Measurements from ENCODE around the gene DTX1. TPM values are rescaled to one million over a fixed set of nuclear protein-coding genes. Genes with fewer than 3 reads are reported as not detected.

DTX1 gene
- total RNA-seq, 1 donor from 2014 or later: 4.6 TPM

- peaks cover 9% of the 10 kb centered on the region for H3K4me1 Mint-ChIP-seq (ENCODE audit: low read depth, unreplicated experiment)
- Histone ChIP-seq H3K4me2 (ENCODE audit: low read length) (peak overlapping the region; percentile 42), H3K4me3 (ENCODE audit: insufficient read depth, low read depth, low read length) (no peak overlapping the region), H3K27ac (ENCODE audit: low read depth, low read length) (no peak overlapping the region), H3K9ac (ENCODE audit: low read length) (no peak overlapping the region), H3K79me2 (ENCODE audit: insufficient read depth, low read length) (no peaks in the 10 kb centered on the region), H3K36me3 (ENCODE audit: insufficient read depth, low read length) (no peaks in the 10 kb centered on the region), H3K4me1 (ENCODE audit: insufficient read depth, low read length) (peaks cover 10% of the 10 kb centered on the region), H3K9me3 (ENCODE audit: insufficient read depth, low read depth, low read length) (no peaks in the 10 kb centered on the region), H3K27me3 (ENCODE audit: insufficient read depth, low read length) (peaks cover 7% of the 10 kb centered on the region), H2AFZ (ENCODE audit: low read depth, low read length) (peak overlapping the region; percentile 74), H4K20me1 (ENCODE audit: insufficient read depth, low read length) (no peaks in the 10 kb centered on the region)
- FAIRE-seq: no peak
- no peaks in the 10 kb centered on the region for H3K36me3 Mint-ChIP-seq (ENCODE audit: low read depth, unreplicated experiment)
- TF ChIP-seq EZH2 (IDR thresholded peaks at IDR 0.05; ENCODE audit: insufficient read depth, low read length) (no peak), CTCF (IDR thresholded peaks at IDR 0.05; ENCODE audit: insufficient read depth, low read depth, low read length) (no peak)
- H3K4me3 Mint-ChIP-seq (ENCODE audit: unreplicated experiment): no peak overlapping the region
- peak overlapping the region; percentile 55 for H3K27ac Mint-ChIP-seq (ENCODE audit: unreplicated experiment)
- peak; percentile 25 for DNase-seq (ENCODE audit: low read depth)
- peaks cover 5% of the 10 kb centered on the region for H3K9me3 Mint-ChIP-seq (ENCODE audit: unreplicated experiment)
- H3K27me3 Mint-ChIP-seq (ENCODE audit: low read depth, unreplicated experiment): peaks cover 42% of the 10 kb centered on the region
Observed at GRCh38 chr12:113040722-113041171, 15.8 kb upstream of the DTX1 start.

- no peaks in the 10 kb centered on the region for H4K20me1 ChIP-seq (ENCODE audit: insufficient read depth, low read length)
- H3K79me2 ChIP-seq (ENCODE audit: insufficient read depth, low read length): no peaks in the 10 kb centered on the region
- no peaks in the 10 kb centered on the region for H3K9me3 ChIP-seq (ENCODE audit: insufficient read depth, low read depth, low read length)
- no peak overlapping the region for H3K4me2 ChIP-seq (ENCODE audit: low read length)
- Mint-ChIP-seq H3K27ac (ENCODE audit: unreplicated experiment) (no peak overlapping the region), H3K27me3 (ENCODE audit: low read depth, unreplicated experiment) (peaks cover 43% of the 10 kb centered on the region), H3K9me3 (ENCODE audit: unreplicated experiment) (peaks cover 5% of the 10 kb centered on the region), H3K4me3 (ENCODE audit: unreplicated experiment) (no peak overlapping the region), H3K4me1 (ENCODE audit: low read depth, unreplicated experiment) (peaks cover 9% of the 10 kb centered on the region), H3K36me3 (ENCODE audit: low read depth, unreplicated experiment) (no peaks in the 10 kb centered on the region)
- H3K9ac ChIP-seq (ENCODE audit: low read length): no peak overlapping the region
- H3K27me3 ChIP-seq (ENCODE audit: insufficient read depth, low read length): peaks cover 7% of the 10 kb centered on the region
- TF ChIP-seq CTCF (IDR thresholded peaks at IDR 0.05; ENCODE audit: insufficient read depth, low read depth, low read length) (no peak), EZH2 (IDR thresholded peaks at IDR 0.05; ENCODE audit: insufficient read depth, low read length) (no peak)
- no peak for DNase-seq (ENCODE audit: low read depth)
- H3K27ac ChIP-seq (ENCODE audit: low read depth, low read length): no peak overlapping the region
- peaks cover 10% of the 10 kb centered on the region for H3K4me1 ChIP-seq (ENCODE audit: insufficient read depth, low read length)
- no peak for FAIRE-seq
- no peak overlapping the region for H3K4me3 ChIP-seq (ENCODE audit: insufficient read depth, low read depth, low read length)
- no peaks in the 10 kb centered on the region for H3K36me3 ChIP-seq (ENCODE audit: insufficient read depth, low read length)
- no peak overlapping the region for H2AFZ ChIP-seq (ENCODE audit: low read depth, low read length)
Observed at GRCh38 chr12:113041560-113041959, 15.0 kb upstream of the DTX1 start.

- Histone ChIP-seq H3K27ac (ENCODE audit: low read depth, low read length) (no peak overlapping the region), H4K20me1 (ENCODE audit: insufficient read depth, low read length) (no peaks in the 10 kb centered on the region), H3K36me3 (ENCODE audit: insufficient read depth, low read length) (no peaks in the 10 kb centered on the region), H3K9me3 (ENCODE audit: insufficient read depth, low read depth, low read length) (no peaks in the 10 kb centered on the region), H3K27me3 (ENCODE audit: insufficient read depth, low read length) (peaks cover 11% of the 10 kb centered on the region), H3K4me2 (ENCODE audit: low read length) (no peak overlapping the region), H3K4me1 (ENCODE audit: insufficient read depth, low read length) (peaks cover 10% of the 10 kb centered on the region), H3K4me3 (ENCODE audit: insufficient read depth, low read depth, low read length) (no peak overlapping the region), H3K79me2 (ENCODE audit: insufficient read depth, low read length) (no peaks in the 10 kb centered on the region), H2AFZ (ENCODE audit: low read depth, low read length) (no peak overlapping the region), H3K9ac (ENCODE audit: low read length) (no peak overlapping the region)
- Mint-ChIP-seq H3K36me3 (ENCODE audit: low read depth, unreplicated experiment) (no peaks in the 10 kb centered on the region), H3K9me3 (ENCODE audit: unreplicated experiment) (peaks cover 5% of the 10 kb centered on the region), H3K4me3 (ENCODE audit: unreplicated experiment) (no peak overlapping the region), H3K27me3 (ENCODE audit: low read depth, unreplicated experiment) (peaks cover 52% of the 10 kb centered on the region), H3K27ac (ENCODE audit: unreplicated experiment) (no peak overlapping the region), H3K4me1 (ENCODE audit: low read depth, unreplicated experiment) (peaks cover 9% of the 10 kb centered on the region)
- no peak for DNase-seq (ENCODE audit: low read depth)
- no peak for FAIRE-seq
- TF ChIP-seq CTCF (IDR thresholded peaks at IDR 0.05; ENCODE audit: insufficient read depth, low read depth, low read length) (no peak), EZH2 (IDR thresholded peaks at IDR 0.05; ENCODE audit: insufficient read depth, low read length) (no peak)
Observed at GRCh38 chr12:113043240-113043639, 13.3 kb upstream of the DTX1 start.
